Mesenchymal stem cell (in vitro differentiated cells and primary cell): ENCODE data around the gene SUN5.

Experiments used
- DNase-seq: peaks from one replicate; pipeline ENCODE4 v3.0.0-alpha.2; 2013
- H2AFZ ChIP-seq: one replicate; pipeline ENCODE4 v1.6.1; 2013; ENCODE audit warnings: low read depth, mild to moderate bottlenecking, control low read depth, inconsistent platforms, low read length, moderate library complexity
- H2AK5ac ChIP-seq: 2 replicates; pipeline ENCODE4 v1.6.1; 2013; ENCODE audit warnings: low read length, moderate library complexity, mild to moderate bottlenecking, inconsistent platforms; ENCODE audit not compliant: severe bottlenecking
- H2BK120ac ChIP-seq: one replicate; pipeline ENCODE4 v1.6.1; 2013; ENCODE audit warnings: low read depth, mild to moderate bottlenecking, inconsistent platforms, low read length, moderate library complexity
- H2BK12ac ChIP-seq, 2 experiments: one replicate each; pipeline ENCODE4 v1.6.1; 2013; ENCODE audit warnings: inconsistent platforms in 2 of 2, low read length in 2 of 2, mild to moderate bottlenecking in 2 of 2, moderate library complexity in 2 of 2, control low read depth in 1 of 2
- H2BK15ac ChIP-seq: one replicate; pipeline ENCODE4 v1.6.1; 2013; ENCODE audit warnings: mild to moderate bottlenecking, low read depth, inconsistent platforms; ENCODE audit not compliant: poor library complexity, severe bottlenecking
- H2BK5ac ChIP-seq: 2 replicates; pipeline ENCODE4 v1.6.1; 2013; ENCODE audit warnings: low read depth, mild to moderate bottlenecking, low read length, control low read depth, inconsistent platforms; ENCODE audit not compliant: poor library complexity, severe bottlenecking
- H3K14ac ChIP-seq, 2 experiments: one replicate each; pipeline ENCODE4 v1.6.1; 2013; ENCODE audit warnings: inconsistent platforms in 2 of 2, low read length in 2 of 2, control low read depth in 1 of 2, mild to moderate bottlenecking in 1 of 2, moderate library complexity in 1 of 2
- H3K18ac ChIP-seq, 2 experiments: one replicate each; pipeline ENCODE4 v1.6.1; 2013; ENCODE audit warnings: inconsistent platforms in 2 of 2, low read length in 2 of 2, control low read depth in 1 of 2, low read depth in 1 of 2, mild to moderate bottlenecking in 1 of 2
- H3K23ac ChIP-seq, 2 experiments: one replicate each; pipeline ENCODE4 v1.6.1; 2013; ENCODE audit warnings: inconsistent platforms in 2 of 2, low read length in 2 of 2, mild to moderate bottlenecking in 2 of 2, moderate library complexity in 2 of 2, control low read depth in 1 of 2
- H3K27ac ChIP-seq: 2 replicates; pipeline ENCODE4 v1.5.1; 2013; ENCODE audit warnings: mild to moderate bottlenecking, moderate library complexity, low read length, control low read depth, inconsistent platforms; ENCODE audit not compliant: poor library complexity, severe bottlenecking
- H3K27me3 ChIP-seq, 2 experiments: 2 replicates each; pipeline versions ENCODE4 v1.6.1 to v1.7.0; 2013; ENCODE audit warnings: low read length in 2 of 2, mild to moderate bottlenecking in 2 of 2, moderate library complexity in 2 of 2, control low read depth in 1 of 2, inconsistent platforms in 1 of 2; ENCODE audit not compliant: control insufficient read depth in 1 of 2, insufficient read depth in 1 of 2
- H3K36me3 ChIP-seq, 2 experiments: 2 replicates each; pipeline versions ENCODE4 v1.6.1 to v1.7.0; 2013; ENCODE audit warnings: low read length in 2 of 2, control low read depth in 1 of 2, inconsistent platforms in 1 of 2, low read depth in 1 of 2, mild to moderate bottlenecking in 1 of 2; ENCODE audit not compliant: insufficient read depth in 2 of 2, control insufficient read depth in 1 of 2
- H3K4ac ChIP-seq, 2 experiments: one replicate each; pipeline ENCODE4 v1.6.1; 2013; ENCODE audit warnings: inconsistent platforms in 2 of 2, low read length in 2 of 2, mild to moderate bottlenecking in 2 of 2, moderate library complexity in 2 of 2, control low read depth in 1 of 2, low read depth in 1 of 2
- H3K4me1 ChIP-seq: 2 replicates; pipeline ENCODE4 v1.6.1; 2013; ENCODE audit warnings: low read depth, low read length, control low read depth; ENCODE audit not compliant: control insufficient read depth, insufficient read depth
- H3K4me2 ChIP-seq: 2 replicates; pipeline ENCODE4 v1.6.1; 2013; ENCODE audit warnings: low read length, mild to moderate bottlenecking, inconsistent platforms; ENCODE audit not compliant: poor library complexity, severe bottlenecking
- H3K4me3 ChIP-seq, 2 experiments: 2 replicates each; pipeline versions ENCODE4 v1.5.1 to v1.7.0; 2013; ENCODE audit warnings: low read length in 2 of 2, mild to moderate bottlenecking in 2 of 2, control low read depth in 1 of 2, low read depth in 1 of 2; ENCODE audit not compliant: insufficient read depth in 1 of 2
- H3K79me1 ChIP-seq: replicated peaks from 2 replicates; pipeline ENCODE4 v1.6.1; 2013; ENCODE audit warnings: mild to moderate bottlenecking, control low read depth, low read length, inconsistent platforms; ENCODE audit not compliant: poor library complexity, severe bottlenecking
- H3K9ac ChIP-seq: 2 replicates; pipeline ENCODE4 v1.7.0; 2013; ENCODE audit warnings: mild to moderate bottlenecking, low read length, moderate library complexity
- H3K9me3 ChIP-seq: 2 replicates; pipeline ENCODE4 v1.7.0; 2013; ENCODE audit warnings: mild to moderate bottlenecking, low read length; ENCODE audit not compliant: control insufficient read depth
- H4K8ac ChIP-seq: one replicate; pipeline ENCODE4 v1.6.1; 2013; ENCODE audit warnings: inconsistent platforms, mild to moderate bottlenecking, low read length, moderate library complexity
- H4K91ac ChIP-seq: one replicate; pipeline ENCODE4 v1.6.1; 2013; ENCODE audit warnings: mild to moderate bottlenecking, low read length, inconsistent platforms
- WGBS: methylation state at CpG from one replicate; pipeline ENCODE4 v1.1.7; 2013; ENCODE audit warnings: mixed read lengths; 5-methylcytosine and 5-hydroxymethylcytosine counted together

SUN5 gene

GRCh38 chr20:32934580-32934979 lies 69.7 kb downstream of the SUN5 start:
- no peak overlapping the region for H3K4me2 ChIP-seq
- H3K23ac ChIP-seq = no peak overlapping the region
- H3K4ac ChIP-seq = no peak overlapping the region
- no peak overlapping the region for H3K9ac ChIP-seq
- H3K27ac ChIP-seq = no peak overlapping the region
- H4K91ac ChIP-seq = no peak overlapping the region
- H3K4me3 ChIP-seq = no peak overlapping the region
- no peak overlapping the region for H3K14ac ChIP-seq
- peaks cover 0 to 7% of the 10 kb centered on the region in 2 experiments for H3K27me3 ChIP-seq
- H3K79me1 ChIP-seq = no peaks in the 10 kb centered on the region
- 41% methylated on average over 4 of the region's 4 CpGs for WGBS
- no peak overlapping the region for H2BK15ac ChIP-seq
- no peak overlapping the region for H4K8ac ChIP-seq
- H3K4me1 ChIP-seq = no peaks in the 10 kb centered on the region
- no peak overlapping the region for H2BK12ac ChIP-seq
- H2BK120ac ChIP-seq = no peak overlapping the region
- no peak overlapping the region for H2AK5ac ChIP-seq
- no peak overlapping the region for H2BK5ac ChIP-seq
- H3K18ac ChIP-seq = no peak overlapping the region
- H3K9me3 ChIP-seq = peaks cover 6% of the 10 kb centered on the region
- H3K36me3 ChIP-seq = no peaks in the 10 kb centered on the region
- DNase-seq = no peak
- H2AFZ ChIP-seq = no peak overlapping the region
